ENCODE data around the gene LRP2. TPM values are rescaled to one million over a fixed set of nuclear protein-coding genes. Genes with fewer than 3 reads are reported as not detected.

The LRP2 gene
- total and polyA plus RNA-seq, 10 of the 15 experiments (the other 5 are each of a cell fraction or from before 2014, with no cell fraction given): 0.01 to 0.19 (median 0.06) TPM; not detected in 5

GRCh38 chr2:169178804-169179390, 183.4 kb downstream of the LRP2 start (continued):
- TF ChIP-seq YY1 (IDR thresholded peaks at IDR 0.05; ENCODE audit: low read depth, low read length) (no peak), HDAC6 (IDR thresholded peaks at IDR 0.05; ENCODE audit: unreplicated experiment) (no peak)

- no peaks in the 10 kb centered on the region for H3K9me3 ChIP-seq (replicated peaks; ENCODE audit: control insufficient read depth, insufficient read depth, low read length)
- no peak overlapping the region for H3K4me3 ChIP-seq
- BruUV-seq (replicated peaks): no TSS peak
- WGBS (ENCODE audit: insufficient coverage, insufficient replicate concordance, low lambda C conversion rate, missing lambda C conversion rate): 36% methylated on average over 5 of the region's 5 CpGs
- FAIRE-seq: no peak
- no peaks in the 10 kb centered on the region for H3K79me2 ChIP-seq (ENCODE audit: control insufficient read depth, insufficient read depth, low read length)
- H3K4me2 ChIP-seq (ENCODE audit: control insufficient read depth, insufficient read depth): no peak overlapping the region
- H4K20me1 ChIP-seq (ENCODE audit: control insufficient read depth, insufficient read depth): no peaks in the 10 kb centered on the region
- no peak for ATAC-seq
- no peak overlapping the region for H3K27ac ChIP-seq (ENCODE audit: control insufficient read depth, insufficient read depth)
- H3K36me3 ChIP-seq (ENCODE audit: control insufficient read depth in 2 of 2, insufficient read depth in 2 of 2, low read length in 1 of 2): no peaks in the 10 kb centered on the region
- intact Hi-C loops (cut with micrococcal nuclease; ENCODE audit: unreplicated experiment) (no loop called here), in situ Hi-C loops (cut with MboI) (no loop called here)
- no peak overlapping the region for H2AFZ ChIP-seq (ENCODE audit: control insufficient read depth, low read depth, low read length)
- no peaks in the 10 kb centered on the region for H3K4me1 ChIP-seq (ENCODE audit: control insufficient read depth, insufficient read depth, low read length)
- peaks cover 2% of the 10 kb centered on the region in 2 experiments; a peak in 3 of 4 replicates for H3K27me3 ChIP-seq (replicated peaks in 1 of 2; ENCODE audit: control insufficient read depth in 2 of 2, insufficient read depth in 2 of 2, low read length in 1 of 2)
- no peak for DNase-seq (ENCODE audit: low read depth, low spot score)
- SMC1A ChIA-PET (ENCODE audit: uncharacterized antibody, unreplicated experiment): no interaction called here
- no peak overlapping the region for H3K9ac ChIP-seq (ENCODE audit: control insufficient read depth, insufficient read depth, low read length)
- POLR2A ChIA-PET: no interaction called here
- RAD21 ChIA-PET (ENCODE audit: unreplicated experiment): no interaction called here
- CTCF ChIA-PET: no interaction called here
- no peak for TF ChIP-seq ATF7 (IDR thresholded peaks at IDR 0.05; ENCODE audit: low read depth)
- no peak for TF ChIP-seq IRF5 (IDR thresholded peaks at IDR 0.05; ENCODE audit: borderline replicate concordance)
- TF ChIP-seq ASH2L (IDR thresholded peaks at IDR 0.05; ENCODE audit: borderline replicate concordance, low read depth): no peak
- TF ChIP-seq ZNF274 (IDR thresholded peaks at IDR 0.05; ENCODE audit: insufficient read depth, insufficient read length): no peak
- TF ChIP-seq KDM1A (IDR thresholded peaks at IDR 0.05; ENCODE audit: borderline replicate concordance): no peak
- no peak for TF ChIP-seq ZNF592 (IDR thresholded peaks at IDR 0.05)
- no peak for TF ChIP-seq NKRF (conservative IDR thresholded peaks at IDR 0.05)
- no peak for TF ChIP-seq CEBPB (IDR thresholded peaks at IDR 0.05; ENCODE audit: borderline replicate concordance in 1 of 2, low read depth in 2 of 2, low read length in 2 of 2)
- TF ChIP-seq RCOR1 (conservative IDR thresholded peaks at IDR 0.05; ENCODE audit: low read depth, low read length): no peak
- no peak for TF ChIP-seq CEBPZ (IDR thresholded peaks at IDR 0.05; ENCODE audit: low read depth, low read length)
These were observed 184.0 kb downstream of the LRP2 start for GRCh38 chr2:169178364-169178763.

Measured in GM12878 (cell line).